HG02885 (cell line): Measurements from ENCODE around the gene MICAL2.

Experiments used
- ATAC-seq: cut with Tn5 transposase; IDR thresholded peaks from one replicate; pipeline ENCODE4 v1.9.1; 2021; ENCODE audit warnings: mild to moderate bottlenecking; ENCODE audit not compliant: unreplicated experiment, poor library complexity

The MICAL2 gene

DNA sequence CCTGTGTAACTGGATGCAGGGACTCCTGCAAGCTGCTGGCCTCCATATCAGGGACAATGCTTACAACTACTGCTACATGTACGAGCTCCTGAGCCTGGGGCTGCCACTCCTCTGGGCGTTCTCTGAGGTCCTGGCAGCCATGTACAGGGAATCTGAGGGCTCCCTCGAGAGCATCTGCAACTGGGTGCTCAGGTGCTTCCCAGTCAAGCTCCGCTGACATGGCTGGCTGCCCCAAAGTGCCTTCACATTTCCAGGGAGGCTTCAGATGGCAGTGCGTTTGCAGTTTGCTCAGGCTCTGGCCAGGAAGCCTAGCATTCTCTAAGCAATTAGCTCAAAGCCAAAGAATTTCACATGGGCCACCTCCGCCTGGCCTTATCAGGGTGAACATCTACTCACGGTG is 149.6 kb downstream of the MICAL2 start:
- no peak for ATAC-seq

GRCh38 chr11:12260731-12261521 is 150.5 kb downstream of the MICAL2 start:
- ATAC-seq: no peak

GRCh38 chr11:12261551-12261950 is 151.2 kb downstream of the MICAL2 start:
- ATAC-seq: no peak

DNA sequence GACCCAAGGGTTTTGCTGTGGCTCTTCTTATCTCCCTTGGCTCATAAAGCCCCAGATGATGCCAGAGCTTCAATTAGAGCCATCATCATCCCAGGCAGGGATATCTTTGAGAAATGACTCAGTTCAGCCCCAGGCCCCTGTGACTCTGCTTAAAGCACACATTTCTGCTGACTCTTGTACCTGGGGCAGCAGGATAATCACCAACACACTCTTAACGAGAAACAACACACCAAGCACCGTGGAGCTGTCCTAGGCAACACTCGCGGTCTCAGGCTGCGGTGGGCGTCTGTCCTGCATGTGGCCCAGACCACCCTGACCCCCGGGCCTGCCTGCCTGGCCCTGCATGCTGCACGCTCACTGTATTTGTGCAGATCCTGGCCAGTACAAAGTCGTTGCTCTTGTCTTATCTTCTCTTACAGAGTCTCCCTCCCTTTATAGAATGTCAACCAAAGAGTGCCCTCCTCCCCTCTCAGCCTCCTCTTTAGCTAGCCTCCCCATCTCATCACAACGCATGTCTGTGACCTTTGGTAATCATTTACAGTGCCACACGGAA is 152.8 kb downstream of the MICAL2 start:
- ATAC-seq: no peak

GRCh38 chr11:12264361-12264760 is 154.0 kb downstream of the MICAL2 start:
- no peak for ATAC-seq

GRCh38 chr11:12266132-12266531 is 155.7 kb downstream of the MICAL2 start:
- ATAC-seq: no peak

DNA sequence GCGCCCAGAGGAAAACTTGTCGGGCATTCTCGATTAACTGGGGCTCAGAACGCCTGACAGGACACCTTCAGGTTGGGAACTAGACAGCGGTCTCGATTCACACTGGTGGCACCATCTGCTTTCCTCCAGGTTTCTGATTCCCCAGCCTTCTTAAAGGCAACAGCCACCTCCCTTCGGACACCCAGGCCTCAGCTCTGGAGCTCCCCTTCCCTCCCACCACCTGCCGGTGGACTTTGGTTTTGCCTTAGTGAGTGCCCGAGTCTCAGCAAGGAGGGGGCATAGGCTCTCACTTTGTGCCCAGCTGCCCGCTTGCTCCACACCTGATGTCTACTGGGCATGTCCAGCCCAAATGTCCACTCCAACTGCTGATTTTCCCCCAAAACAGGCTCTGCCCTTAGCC is 156.6 kb downstream of the MICAL2 start:
- no peak for ATAC-seq

DNA sequence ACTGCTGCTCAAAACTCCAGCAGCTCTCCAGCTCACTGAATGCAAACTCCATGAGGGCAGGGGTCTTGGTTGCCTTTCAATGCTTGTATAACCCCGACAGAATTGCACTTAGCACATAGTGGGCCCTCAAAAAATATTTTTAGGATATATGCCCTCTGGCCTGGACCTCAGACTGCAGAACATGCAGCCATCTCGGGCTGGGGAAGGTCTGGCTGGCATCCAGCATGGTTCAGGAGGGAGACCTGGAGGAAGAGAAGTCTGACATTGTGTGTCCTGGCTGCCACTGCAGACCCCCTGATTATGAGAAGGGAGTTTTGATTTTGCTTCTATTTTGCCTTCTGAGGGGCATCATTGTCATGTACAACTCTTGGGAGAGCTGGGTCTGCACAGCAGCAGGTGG is 157.5 kb downstream of the MICAL2 start:
- ATAC-seq: no peak

DNA sequence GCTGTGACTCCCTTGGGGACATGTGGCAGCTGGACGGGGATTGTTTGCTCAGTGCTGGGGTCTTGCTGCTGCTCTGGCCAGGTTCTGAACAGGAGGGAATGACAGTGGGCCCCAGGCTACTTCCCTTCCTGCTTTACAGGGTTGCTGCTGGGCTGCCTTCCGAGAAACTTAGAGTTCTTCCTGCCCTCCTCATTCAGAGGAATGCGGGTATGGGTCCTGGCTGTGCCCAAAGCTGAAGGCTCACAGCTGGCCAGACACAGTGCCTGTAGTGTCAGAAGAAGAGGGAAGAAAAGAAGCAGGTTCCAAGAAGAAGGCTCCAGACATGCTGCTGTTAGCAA is 158.7 kb downstream of the MICAL2 start:
- no peak for ATAC-seq

GRCh38 chr11:12269446-12270214 is 159.2 kb downstream of the MICAL2 start:
- ATAC-seq: no peak

GRCh38 chr11:12270215-12270797 is 159.9 kb downstream of the MICAL2 start:
- no peak for ATAC-seq

DNA sequence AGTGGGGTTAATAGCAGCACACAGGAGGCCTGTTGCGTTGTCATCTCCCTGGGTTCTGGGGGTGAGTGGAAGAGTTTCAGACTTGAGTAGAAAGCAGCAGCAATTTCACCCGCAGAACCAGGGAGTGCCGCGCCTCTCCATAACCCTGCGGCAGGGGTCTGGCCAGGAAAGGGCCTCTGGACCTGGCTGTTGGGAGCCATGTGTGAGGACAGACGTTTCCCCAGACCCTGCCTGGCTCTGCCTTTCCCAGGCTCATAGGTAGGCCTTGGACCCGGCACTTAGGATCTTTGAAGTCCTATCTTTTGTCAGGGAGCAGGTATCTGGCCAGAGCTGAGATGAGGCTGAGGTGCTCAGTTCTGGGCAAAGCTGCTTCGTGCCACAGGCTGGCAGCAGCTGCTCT is 160.4 kb downstream of the MICAL2 start:
- ATAC-seq: no peak

DNA sequence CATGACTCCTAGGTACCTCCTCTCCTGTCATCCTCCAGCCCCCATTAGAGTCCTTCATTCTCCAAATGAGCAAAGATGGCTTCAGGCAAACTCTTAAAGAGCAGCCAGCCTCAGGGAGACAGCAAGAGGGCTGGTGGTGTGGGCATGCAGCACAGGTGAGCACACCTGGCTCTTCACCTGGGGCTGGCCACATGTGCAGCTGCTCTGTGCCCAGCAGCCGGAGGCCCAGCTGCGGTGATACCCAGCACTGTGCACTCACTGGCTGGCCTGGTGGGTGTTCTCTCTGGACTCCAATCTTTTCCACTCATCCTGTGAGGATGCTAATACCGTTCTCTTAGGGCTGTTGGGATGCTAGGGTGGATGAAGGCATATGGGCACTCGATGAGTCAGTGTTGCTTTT is 160.9 kb downstream of the MICAL2 start:
- no peak for ATAC-seq

- no peak for ATAC-seq
Measured at GRCh38 chr11:12271826-12272366, 161.5 kb downstream of the MICAL2 start.

- ATAC-seq: no peak
Measured at GRCh38 chr11:12272821-12273617, 162.6 kb downstream of the MICAL2 start.

DNA sequence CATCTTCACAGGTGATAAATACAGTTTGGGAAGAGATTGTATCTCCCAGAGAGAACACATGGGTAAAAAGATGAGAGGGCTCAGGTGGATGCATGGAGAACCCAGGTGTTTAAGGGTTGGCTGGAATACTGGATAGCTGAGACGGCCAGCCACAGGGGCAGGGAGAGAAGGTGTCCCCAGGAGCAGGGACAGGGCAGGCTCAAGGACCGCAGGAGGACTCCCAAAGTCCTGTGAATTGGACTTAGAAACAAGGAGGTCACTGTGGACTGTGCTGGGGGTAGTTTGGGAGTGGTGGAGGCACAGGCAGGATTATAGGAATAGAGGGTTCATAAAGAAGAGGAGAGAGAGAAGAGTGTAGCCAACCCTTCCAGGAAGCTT is 163.2 kb downstream of the MICAL2 start:
- no peak for ATAC-seq

DNA sequence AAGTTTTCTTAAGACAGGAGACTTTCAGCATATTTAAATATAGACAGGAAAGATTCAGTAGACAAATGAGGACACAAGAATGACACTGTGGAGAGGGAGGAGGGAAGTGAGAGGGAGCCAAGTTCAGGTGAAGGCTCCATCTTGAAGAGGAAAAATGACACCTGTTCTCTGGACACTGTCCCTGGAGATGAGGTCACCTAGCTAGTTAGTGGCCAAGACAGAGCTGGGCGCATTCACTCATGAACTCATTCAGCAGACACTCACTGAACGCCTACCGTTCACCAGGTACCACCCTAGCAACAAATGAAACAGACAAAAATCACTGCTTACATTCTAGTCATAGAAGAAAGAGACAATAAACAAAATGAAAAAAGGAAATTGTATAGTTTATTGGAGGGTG is 163.7 kb downstream of the MICAL2 start:
- ATAC-seq: no peak

- ATAC-seq: no peak
Measured at GRCh38 chr11:12274558-12275197, 164.3 kb downstream of the MICAL2 start.

GRCh38 chr11:12275818-12276217 is 165.4 kb downstream of the MICAL2 start:
- ATAC-seq: no peak

DNA sequence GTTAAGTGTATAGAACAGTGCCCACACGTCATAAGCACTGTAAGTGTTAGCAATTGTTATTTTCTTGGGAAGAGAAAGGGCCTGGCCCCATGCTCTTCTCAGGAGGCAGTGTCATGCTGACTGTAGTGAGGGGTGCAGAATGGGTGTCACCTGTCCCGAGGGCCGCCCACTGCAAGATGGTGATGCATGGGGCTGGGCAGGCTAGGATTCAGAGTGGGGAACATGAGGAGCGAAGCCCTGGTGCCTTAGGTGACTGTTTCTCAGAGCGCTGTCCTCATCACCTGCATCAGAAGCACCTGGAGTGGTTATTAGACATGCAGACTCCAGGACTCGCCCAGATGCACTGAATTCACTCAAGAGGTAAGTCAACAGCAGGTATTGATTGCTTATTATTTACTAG is 166.0 kb downstream of the MICAL2 start:
- no peak for ATAC-seq
